Measurements from ENCODE around the gene NGLY1.

Gene NGLY1

GRCh38 chr3:25751725-25752124 is 31.5 kb downstream of the NGLY1 start:
- FAIRE-seq (peak; percentile 45), DNase-seq (ENCODE audit: insufficient read length, low spot score) (no peak)
- TF ChIP-seq TAF1 (IDR thresholded peaks at IDR 0.05; ENCODE audit: low read depth, low read length), result no peak

GRCh38 chr3:25751048-25751447 is 32.2 kb downstream of the NGLY1 start:
- peak; percentile 9 for FAIRE-seq
- TF ChIP-seq POU2F2 (IDR thresholded peaks at IDR 0.05; ENCODE audit: low read depth, low read length), result no peak
- DNase-seq (ENCODE audit: insufficient read length, low spot score), result no peak

- no peak for TF ChIP-seq PAX5 (IDR thresholded peaks at IDR 0.05; ENCODE audit: insufficient read depth, low read length, severe bottlenecking)
- TF ChIP-seq POLR2A (IDR thresholded peaks at IDR 0.05; ENCODE audit: low read depth, low read length), result no peak
- no peak for TF ChIP-seq POU2F2 (IDR thresholded peaks at IDR 0.05; ENCODE audit: low read depth, low read length)
- TF ChIP-seq POLR2AphosphoS5 (IDR thresholded peaks at IDR 0.05; ENCODE audit: low read depth, low read length), result no peak
- no peak for TF ChIP-seq SPI1 (IDR thresholded peaks at IDR 0.05; ENCODE audit: low read depth, low read length)
- no peak for TF ChIP-seq TAF1 (IDR thresholded peaks at IDR 0.05; ENCODE audit: low read depth, low read length)
- FAIRE-seq, result no peak
- DNase-seq (ENCODE audit: insufficient read length, low spot score), result no peak
Observed at GRCh38 chr3:25749031-25749581, 34.1 kb downstream of the NGLY1 start.

GRCh38 chr3:25748189-25748588 is 35.1 kb downstream of the NGLY1 start:
- FAIRE-seq (no peak), DNase-seq (ENCODE audit: insufficient read length, low spot score) (no peak)
- TF ChIP-seq POLR2AphosphoS5 (IDR thresholded peaks at IDR 0.05; ENCODE audit: low read depth, low read length), result no peak
- no peak for TF ChIP-seq TAF1 (IDR thresholded peaks at IDR 0.05; ENCODE audit: low read depth, low read length)
- TF ChIP-seq SPI1 (IDR thresholded peaks at IDR 0.05; ENCODE audit: low read depth, low read length), result no peak
- TF ChIP-seq PAX5 (IDR thresholded peaks at IDR 0.05; ENCODE audit: insufficient read depth, low read length, severe bottlenecking), result no peak
- TF ChIP-seq POLR2A (IDR thresholded peaks at IDR 0.05; ENCODE audit: low read depth, low read length), result no peak
- no peak for TF ChIP-seq POU2F2 (IDR thresholded peaks at IDR 0.05; ENCODE audit: low read depth, low read length)

- DNase-seq (ENCODE audit: insufficient read length, low spot score) (no peak), FAIRE-seq (no peak)
- TF ChIP-seq POLR2AphosphoS5 (IDR thresholded peaks at IDR 0.05; ENCODE audit: low read depth, low read length) (no peak), PAX5 (IDR thresholded peaks at IDR 0.05; ENCODE audit: insufficient read depth, low read length, severe bottlenecking) (no peak)
Observed at GRCh38 chr3:25747033-25747432, 36.2 kb downstream of the NGLY1 start.

GRCh38 chr3:25744470-25744869 is 38.8 kb downstream of the NGLY1 start:
- FAIRE-seq, result no peak
- no peak for TF ChIP-seq POLR2A (IDR thresholded peaks at IDR 0.05; ENCODE audit: low read depth, low read length)

GRCh38 chr3:25728101-25728500 is 55.1 kb downstream of the NGLY1 start:
- no peak for DNase-seq (ENCODE audit: insufficient read length, low spot score)
- TF ChIP-seq TAF1 (IDR thresholded peaks at IDR 0.05; ENCODE audit: low read depth, low read length) (no peak), PAX5 (IDR thresholded peaks at IDR 0.05; ENCODE audit: insufficient read depth, low read length, severe bottlenecking) (no peak), POU2F2 (IDR thresholded peaks at IDR 0.05; ENCODE audit: low read depth, low read length) (no peak), POLR2A (IDR thresholded peaks at IDR 0.05; ENCODE audit: low read depth, low read length) (no peak), POLR2AphosphoS5 (IDR thresholded peaks at IDR 0.05; ENCODE audit: low read depth, low read length) (no peak), SPI1 (IDR thresholded peaks at IDR 0.05; ENCODE audit: low read depth, low read length) (no peak)
- FAIRE-seq, result no peak

More at GRCh38 chr3:25744470-25744869, 38.8 kb downstream of the NGLY1 start:
- DNase-seq (ENCODE audit: insufficient read length, low spot score), result no peak

- no peak for DNase-seq (ENCODE audit: insufficient read length, low spot score)
- FAIRE-seq, result peak; percentile 16
- TF ChIP-seq TAF1 (IDR thresholded peaks at IDR 0.05; ENCODE audit: low read depth, low read length), result no peak
- TF ChIP-seq POLR2A (IDR thresholded peaks at IDR 0.05; ENCODE audit: low read depth, low read length), result no peak
- TF ChIP-seq SPI1 (IDR thresholded peaks at IDR 0.05; ENCODE audit: low read depth, low read length), result no peak
- TF ChIP-seq PAX5 (IDR thresholded peaks at IDR 0.05; ENCODE audit: insufficient read depth, low read length, severe bottlenecking), result no peak
- no peak for TF ChIP-seq POU2F2 (IDR thresholded peaks at IDR 0.05; ENCODE audit: low read depth, low read length)
- no peak for TF ChIP-seq POLR2AphosphoS5 (IDR thresholded peaks at IDR 0.05; ENCODE audit: low read depth, low read length)
Observed at GRCh38 chr3:25727316-25727715, 55.9 kb downstream of the NGLY1 start.

- DNase-seq (ENCODE audit: insufficient read length, low spot score) (no peak), FAIRE-seq (no peak)
- TF ChIP-seq POU2F2 (IDR thresholded peaks at IDR 0.05; ENCODE audit: low read depth, low read length) (no peak), SPI1 (IDR thresholded peaks at IDR 0.05; ENCODE audit: low read depth, low read length) (no peak), PAX5 (IDR thresholded peaks at IDR 0.05; ENCODE audit: insufficient read depth, low read length, severe bottlenecking) (no peak), POLR2AphosphoS5 (IDR thresholded peaks at IDR 0.05; ENCODE audit: low read depth, low read length) (no peak), TAF1 (IDR thresholded peaks at IDR 0.05; ENCODE audit: low read depth, low read length) (no peak), POLR2A (IDR thresholded peaks at IDR 0.05; ENCODE audit: low read depth, low read length) (no peak)
Observed at GRCh38 chr3:25725810-25726209, 57.4 kb downstream of the NGLY1 start.

GRCh38 chr3:25724948-25725645 is 58.1 kb downstream of the NGLY1 start:
- FAIRE-seq, result no peak
- TF ChIP-seq POLR2A (IDR thresholded peaks at IDR 0.05; ENCODE audit: low read depth, low read length) (no peak), PAX5 (IDR thresholded peaks at IDR 0.05; ENCODE audit: insufficient read depth, low read length, severe bottlenecking) (no peak), TAF1 (IDR thresholded peaks at IDR 0.05; ENCODE audit: low read depth, low read length) (no peak), POLR2AphosphoS5 (IDR thresholded peaks at IDR 0.05; ENCODE audit: low read depth, low read length) (no peak), SPI1 (IDR thresholded peaks at IDR 0.05; ENCODE audit: low read depth, low read length) (no peak), POU2F2 (IDR thresholded peaks at IDR 0.05; ENCODE audit: low read depth, low read length) (no peak)
- DNase-seq (ENCODE audit: insufficient read length, low spot score), result no peak

Data from GM12891 (cell line).